Testis (tissue), 2 donors: ENCODE data around the gene LIPM.

Source experiments
- CTCF ChIP-seq, 3 experiments: fragments of 450-650 bp in 2 of 3; fragments of 200-600 bp in 1 of 3; sonication (generic) in 1 of 3; IDR thresholded peaks; one replicate each; pipeline ENCODE4 v1.5.1; 2016 to 2019; ENCODE audit warnings: antibody characterized with exemption in 3 of 3, mild to moderate bottlenecking in 2 of 3, moderate library complexity in 1 of 3
- POLR2A ChIP-seq: fragments of 450-650 bp; IDR thresholded peaks from one replicate; pipeline ENCODE4 v1.6.1; 2017; ENCODE audit warnings: antibody characterized with exemption, mild to moderate bottlenecking, moderate library complexity

GRCh38 chr10:88835910-88836221 is 33.3 kb downstream of the LIPM start:
- TF ChIP-seq POLR2A (no peak), CTCF (IDR thresholded peaks at IDR 0.05) (no peak)
